Mucosa of descending colon (tissue), 3 donors: Measurements from ENCODE around the gene RING1. TPM values are rescaled to one million over a fixed set of nuclear protein-coding genes. Genes with fewer than 3 reads are reported as not detected.

Experiments used
- ATAC-seq: fragments of 200-7000 bp; cut with Tn5 transposase; one replicate; pipeline ENCODE4 v1.9.1; 2020; ENCODE audit warnings: mild to moderate bottlenecking, moderate library complexity
- DNase-seq, 3 donors: peaks; one replicate each; pipeline ENCODE4 v3.0.0-alpha.2; 2020
- H3K36me3 ChIP-seq: fragments of 200-600 bp; one replicate; pipeline ENCODE4 v1.8.0; 2021; ENCODE audit warnings: low read depth, mild to moderate bottlenecking
- H3K4me1 ChIP-seq: fragments of 200-600 bp; one replicate; pipeline ENCODE4 v1.8.0; 2021; ENCODE audit warnings: low read depth, mild to moderate bottlenecking
- H3K4me3 ChIP-seq: fragments of 200-600 bp; one replicate; pipeline ENCODE4 v1.8.0; 2021; ENCODE audit warnings: mild to moderate bottlenecking
- H3K9me3 ChIP-seq: fragments of 200-600 bp; one replicate; pipeline ENCODE4 v1.8.0; 2021; ENCODE audit warnings: mild to moderate bottlenecking
- intact Hi-C, 2 donors: fragments of 100-400 bp; cut with DNase I in 1 of 2; cut with micrococcal nuclease in 1 of 2; formaldehyde crosslinking; loops; one replicate each; pipeline versions ENCODE4 v1.11.0 to v1.11.1; 2022; cut with DNase I, micrococcal nuclease
- total RNA-seq, 3 donors: library from RNA; stranded (reverse); fragmentation: NEBNext Ultra II Directional in 2 of 3; extraction: Animal tissue kit (Norgen Biotek cat#: 25700) in 2 of 3; gene quantifications; one replicate each; pipeline versions ENCODE4 v1.2.1 to v1.2.4, GENCODE V29; 2021 to 2023
- TF ChIP-seq, protein P1 (sequence below): fragments of 200-600 bp; IDR thresholded peaks from one replicate; pipeline ENCODE4 v1.8.0; 2022; ENCODE audit warnings: antibody characterized with exemption, mild to moderate bottlenecking
- donor health status: DM: no; HTN: no; CAD: no; lungs with moderate emphysema.
- donor health status: DM: no; HTN: no; CAD: no.
- donor health status: DM: no; HTN: yes; CAD: no.

The RING1 gene
- total RNA-seq, 3 donors from 2014 or later, result 28.4 to 45.1 (median 30.3) TPM

DNA sequence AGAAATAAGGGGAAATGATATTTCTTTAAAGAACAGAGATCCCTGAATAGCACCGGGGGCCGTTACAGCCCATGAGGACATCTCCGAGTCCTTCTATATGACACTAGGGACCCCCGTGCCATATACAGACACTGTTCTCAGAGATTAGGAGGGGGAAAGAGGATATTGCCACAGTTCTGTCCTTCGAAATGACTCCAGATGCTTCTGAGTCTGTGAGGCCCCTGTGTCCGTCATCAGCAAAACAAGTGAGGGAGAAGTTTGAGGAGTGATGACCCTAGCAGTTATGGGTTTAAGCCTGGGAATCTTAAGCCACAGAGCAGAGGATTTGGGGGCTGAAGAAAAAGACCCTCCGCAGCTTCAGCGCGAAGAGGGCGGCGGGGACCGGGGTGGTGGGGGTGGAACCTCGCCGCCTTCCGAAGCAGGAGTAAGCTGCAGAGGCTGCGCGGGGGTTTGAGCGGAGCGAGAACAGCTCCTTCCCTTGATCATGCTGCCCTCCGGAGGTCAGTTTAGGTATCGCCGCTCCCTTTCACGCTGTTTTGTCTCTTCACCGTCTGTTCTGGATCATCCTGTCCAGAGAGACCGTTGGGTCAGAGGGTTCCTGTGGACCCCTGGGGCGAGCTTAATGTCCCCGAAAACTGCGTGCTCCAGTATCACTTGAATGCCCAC lies 39.8 kb downstream of the RING1 start:
- no peak overlapping the region for H3K4me3 ChIP-seq
- peaks cover 15% of the 10 kb centered on the region for H3K4me1 ChIP-seq
- intact Hi-C loops, result loop anchor here (5.0 to 10.0 kb wide), 3 partner anchors 131 to 233 kb away; no protein-coding TSS in a partner anchor
- TF ChIP-seq, protein P1, sequence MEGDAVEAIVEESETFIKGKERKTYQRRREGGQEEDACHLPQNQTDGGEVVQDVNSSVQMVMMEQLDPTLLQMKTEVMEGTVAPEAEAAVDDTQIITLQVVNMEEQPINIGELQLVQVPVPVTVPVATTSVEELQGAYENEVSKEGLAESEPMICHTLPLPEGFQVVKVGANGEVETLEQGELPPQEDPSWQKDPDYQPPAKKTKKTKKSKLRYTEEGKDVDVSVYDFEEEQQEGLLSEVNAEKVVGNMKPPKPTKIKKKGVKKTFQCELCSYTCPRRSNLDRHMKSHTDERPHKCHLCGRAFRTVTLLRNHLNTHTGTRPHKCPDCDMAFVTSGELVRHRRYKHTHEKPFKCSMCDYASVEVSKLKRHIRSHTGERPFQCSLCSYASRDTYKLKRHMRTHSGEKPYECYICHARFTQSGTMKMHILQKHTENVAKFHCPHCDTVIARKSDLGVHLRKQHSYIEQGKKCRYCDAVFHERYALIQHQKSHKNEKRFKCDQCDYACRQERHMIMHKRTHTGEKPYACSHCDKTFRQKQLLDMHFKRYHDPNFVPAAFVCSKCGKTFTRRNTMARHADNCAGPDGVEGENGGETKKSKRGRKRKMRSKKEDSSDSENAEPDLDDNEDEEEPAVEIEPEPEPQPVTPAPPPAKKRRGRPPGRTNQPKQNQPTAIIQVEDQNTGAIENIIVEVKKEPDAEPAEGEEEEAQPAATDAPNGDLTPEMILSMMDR, result peak; percentile 95
- H3K9me3 ChIP-seq, result no peaks in the 10 kb centered on the region
- peak; percentile 81 for ATAC-seq
- H3K36me3 ChIP-seq, result no peaks in the 10 kb centered on the region
- DNase-seq, result peak; percentile 92 to 94 (median 93)

DNA sequence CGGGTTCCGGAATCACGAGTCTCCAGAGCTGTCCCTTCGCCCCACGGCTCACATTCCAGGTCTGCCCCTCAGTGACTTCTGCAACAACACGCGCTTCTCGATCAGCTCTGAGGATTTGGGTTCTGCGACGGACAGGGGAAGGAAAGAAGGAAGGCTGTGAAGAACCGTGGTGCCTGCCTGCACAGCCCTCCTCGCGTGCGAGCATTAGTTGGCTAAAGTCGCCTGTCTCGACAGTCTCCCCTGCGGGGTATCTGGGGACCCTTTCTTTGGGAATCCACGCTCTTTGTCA lies 40.3 kb downstream of the RING1 start:
- Histone ChIP-seq H3K36me3 (no peaks in the 10 kb centered on the region), H3K4me1 (peaks cover 15% of the 10 kb centered on the region), H3K9me3 (no peaks in the 10 kb centered on the region), H3K4me3 (no peak overlapping the region)
- ATAC-seq (peak; percentile 10), DNase-seq (no peak)
- TF ChIP-seq, protein P1, result peak; percentile 23
- intact Hi-C loops, result loop anchor here (5.0 to 10.0 kb wide), 3 partner anchors 131 to 234 kb away; no protein-coding TSS in a partner anchor

DNA sequence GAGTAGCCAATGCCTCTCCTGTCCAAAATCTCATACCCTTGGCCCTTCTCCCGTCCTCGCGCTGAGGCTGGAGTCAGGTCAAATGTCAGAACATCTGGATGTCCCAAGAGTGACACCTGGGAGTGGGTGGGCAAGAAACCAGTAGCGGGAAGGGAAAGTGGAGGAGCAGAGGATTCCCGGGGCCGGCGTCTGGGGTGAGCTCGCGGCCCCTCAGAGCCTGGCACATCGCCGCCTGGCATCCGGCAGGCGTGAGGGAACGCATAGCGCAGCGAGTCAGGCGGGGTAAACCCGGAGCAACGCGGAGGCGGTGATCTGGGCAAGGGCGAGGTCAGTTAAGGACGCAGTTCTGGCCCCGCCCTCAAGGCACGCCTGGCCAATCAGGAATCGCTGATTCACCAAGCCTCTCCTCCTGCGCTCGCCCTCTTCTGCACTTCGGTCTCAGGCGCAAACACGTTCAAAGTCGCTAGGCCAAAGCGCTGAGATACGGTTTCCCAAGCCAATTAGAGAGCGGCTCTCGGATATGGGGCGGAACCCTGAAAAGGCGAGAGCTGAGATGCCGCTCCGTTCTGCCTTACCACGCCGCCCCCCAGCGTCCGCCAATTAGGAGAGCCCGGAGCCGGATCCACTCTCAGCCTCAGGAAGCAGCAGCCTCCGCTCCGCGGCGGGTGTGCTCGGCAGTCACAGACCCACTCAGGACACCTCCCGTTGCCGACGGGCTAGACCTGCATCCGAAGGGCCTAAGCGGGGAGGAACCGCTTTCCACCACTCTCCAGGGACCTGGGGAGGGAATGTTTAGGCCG lies 40.8 kb downstream of the RING1 start:
- ATAC-seq (peak; percentile 95), DNase-seq (peak; percentile 98 to 99 (median 99))
- Histone ChIP-seq H3K4me1 (peaks cover 15% of the 10 kb centered on the region), H3K36me3 (no peaks in the 10 kb centered on the region), H3K4me3 (peak overlapping the region; percentile 7), H3K9me3 (no peaks in the 10 kb centered on the region)
- intact Hi-C loops, result loop anchor here (5.0 to 10.0 kb wide), 3 partner anchors 132 to 234 kb away; no protein-coding TSS in a partner anchor
- TF ChIP-seq, protein P1, result no peak

DNA sequence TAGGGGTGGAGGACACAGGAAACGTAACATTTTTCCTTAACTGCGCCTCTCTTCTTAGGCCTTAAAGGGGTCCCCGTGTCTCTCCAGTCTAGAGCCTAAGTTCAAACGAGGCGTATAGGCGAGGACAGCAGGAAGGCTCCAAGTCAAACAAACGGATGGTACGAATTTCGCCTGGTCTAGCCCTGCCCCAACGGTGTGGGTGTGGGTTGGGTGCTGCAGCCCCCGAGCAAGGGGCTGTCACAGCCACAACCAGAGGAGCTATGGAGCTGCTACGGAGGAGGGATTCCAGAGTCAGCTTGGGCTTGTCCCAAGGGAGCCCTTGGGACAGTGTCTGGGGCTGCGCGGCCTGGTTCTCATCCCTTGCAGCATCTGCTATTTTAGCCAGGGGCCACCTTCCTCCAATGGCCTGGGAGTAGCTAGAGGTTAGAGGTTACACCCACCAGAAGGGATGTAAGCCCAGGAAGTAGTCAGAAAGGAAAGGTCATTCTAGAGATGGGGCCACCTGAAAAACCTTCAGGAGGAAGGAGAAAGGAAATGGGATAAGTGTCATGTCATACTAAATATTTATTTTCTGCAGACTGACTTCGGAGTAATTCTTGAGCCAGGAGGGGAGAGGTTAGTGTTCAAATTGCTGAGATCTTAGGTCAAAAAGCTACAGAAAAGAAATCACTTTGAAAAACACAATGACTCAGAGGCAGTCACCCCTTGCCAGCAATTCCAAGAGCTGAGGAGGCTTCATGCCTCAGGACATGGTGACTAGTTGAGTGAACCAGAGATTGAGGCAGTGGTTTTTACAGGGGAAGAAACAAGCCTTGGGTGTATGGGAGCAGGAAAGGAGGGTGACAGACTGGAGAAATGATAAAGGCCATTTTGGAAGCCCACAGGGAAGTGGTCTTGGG lies 41.7 kb downstream of the RING1 start:
- TF ChIP-seq, protein P1, result no peak
- Histone ChIP-seq H3K4me3 (no peak overlapping the region), H3K9me3 (no peaks in the 10 kb centered on the region), H3K36me3 (no peaks in the 10 kb centered on the region), H3K4me1 (peaks cover 15% of the 10 kb centered on the region)
- intact Hi-C loops, result loop anchor here (5.0 to 10.0 kb wide), 3 partner anchors 133 to 235 kb away; no protein-coding TSS in a partner anchor
- peak; percentile 0 for ATAC-seq
- peak; percentile 17 to 53 (median 37) for DNase-seq

DNA sequence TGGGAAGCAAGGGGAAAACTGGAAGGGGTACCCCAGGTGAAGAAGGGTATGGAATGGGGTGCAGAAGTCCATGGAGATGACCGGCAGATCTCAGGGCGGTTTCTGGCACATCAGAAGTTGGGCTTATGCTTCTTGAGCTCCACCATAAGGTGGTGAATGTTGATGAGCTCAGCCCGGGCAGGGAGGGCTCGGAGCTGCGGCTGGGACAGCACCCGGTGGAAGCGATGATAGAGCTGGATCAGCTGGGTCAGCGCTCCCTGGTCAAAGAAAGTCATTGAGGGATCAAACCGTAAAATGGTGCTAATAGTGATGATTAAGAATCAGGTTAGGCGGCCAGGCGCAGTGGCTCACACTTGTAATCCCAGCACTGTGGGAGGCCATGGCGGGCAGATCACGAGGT lies 42.4 kb downstream of the RING1 start:
- no peak for ATAC-seq
- H3K4me3 ChIP-seq, result no peak overlapping the region
- peaks cover 15% of the 10 kb centered on the region for H3K4me1 ChIP-seq
- H3K36me3 ChIP-seq, result no peaks in the 10 kb centered on the region
- DNase-seq, result no peak
- no peaks in the 10 kb centered on the region for H3K9me3 ChIP-seq
- TF ChIP-seq, protein P1, result no peak
- intact Hi-C loops, result no loop called here
